Measurements from ENCODE around the gene FOXL2NB.

Gene FOXL2NB

GRCh38 chr3:138941259-138941885 is 5.6 kb upstream of the FOXL2NB start:
- Histone ChIP-seq H3K36me3 (ENCODE audit: control insufficient read depth in 1 of 2, insufficient read depth in 2 of 2, low read length in 2 of 2) (no peaks in the 10 kb centered on the region), H3K4me3 (ENCODE audit: low read depth in 1 of 2, low read length in 2 of 2) (no peak overlapping the region), H3K9me3 (ENCODE audit: control insufficient read depth in 1 of 2, low read length in 2 of 2) (no peaks in the 10 kb centered on the region), H3K27me3 (ENCODE audit: low read depth, low read length) (peaks cover 94% of the 10 kb centered on the region), H3K4me1 (ENCODE audit: control insufficient read depth in 1 of 2, insufficient read depth in 2 of 2, low read length in 2 of 2) (peaks cover 3 to 56% of the 10 kb centered on the region in 2 donors), H3K27ac (ENCODE audit: low read length) (no peak overlapping the region)

GRCh38 chr3:138942271-138942670 is 4.7 kb upstream of the FOXL2NB start:
- no peaks in the 10 kb centered on the region for H3K9me3 ChIP-seq (ENCODE audit: control insufficient read depth in 1 of 2, low read length in 2 of 2)
- peaks cover 0 to 56% of the 10 kb centered on the region in 2 donors for H3K4me1 ChIP-seq (ENCODE audit: control insufficient read depth in 1 of 2, insufficient read depth in 2 of 2, low read length in 2 of 2)
- no peaks in the 10 kb centered on the region for H3K36me3 ChIP-seq (ENCODE audit: control insufficient read depth in 1 of 2, insufficient read depth in 2 of 2, low read length in 2 of 2)
- peaks cover 94% of the 10 kb centered on the region for H3K27me3 ChIP-seq (ENCODE audit: low read depth, low read length)
- H3K4me3 ChIP-seq (ENCODE audit: low read depth in 1 of 2, low read length in 2 of 2), result no peak overlapping the region
- no peak overlapping the region for H3K27ac ChIP-seq (ENCODE audit: low read length)

- H3K36me3 ChIP-seq (ENCODE audit: control insufficient read depth in 1 of 2, insufficient read depth in 2 of 2, low read length in 2 of 2), result no peaks in the 10 kb centered on the region
- no peak overlapping the region for H3K4me3 ChIP-seq (ENCODE audit: low read depth in 1 of 2, low read length in 2 of 2)
- H3K27me3 ChIP-seq (ENCODE audit: low read depth, low read length), result peaks cover 94% of the 10 kb centered on the region
- peaks cover 0 to 51% of the 10 kb centered on the region in 2 donors for H3K4me1 ChIP-seq (ENCODE audit: control insufficient read depth in 1 of 2, insufficient read depth in 2 of 2, low read length in 2 of 2)
- no peak overlapping the region for H3K27ac ChIP-seq (ENCODE audit: low read length)
- H3K9me3 ChIP-seq (ENCODE audit: control insufficient read depth in 1 of 2, low read length in 2 of 2), result no peaks in the 10 kb centered on the region
Measured at GRCh38 chr3:138942861-138943623, 4.0 kb upstream of the FOXL2NB start.

- Histone ChIP-seq H3K4me1 (ENCODE audit: control insufficient read depth in 1 of 2, insufficient read depth in 2 of 2, low read length in 2 of 2) (peaks cover 0 to 42% of the 10 kb centered on the region in 2 donors), H3K4me3 (ENCODE audit: low read depth in 1 of 2, low read length in 2 of 2) (no peak overlapping the region), H3K27ac (ENCODE audit: low read length) (no peak overlapping the region), H3K36me3 (ENCODE audit: control insufficient read depth in 1 of 2, insufficient read depth in 2 of 2, low read length in 2 of 2) (no peaks in the 10 kb centered on the region), H3K27me3 (ENCODE audit: low read depth, low read length) (peaks cover 88% of the 10 kb centered on the region), H3K9me3 (ENCODE audit: control insufficient read depth in 1 of 2, low read length in 2 of 2) (no peaks in the 10 kb centered on the region)
Measured at GRCh38 chr3:138943724-138944653, 3.0 kb upstream of the FOXL2NB start.

- Histone ChIP-seq H3K27me3 (ENCODE audit: low read depth, low read length) (peaks cover 88% of the 10 kb centered on the region), H3K4me1 (ENCODE audit: control insufficient read depth in 1 of 2, insufficient read depth in 2 of 2, low read length in 2 of 2) (peaks cover 0 to 39% of the 10 kb centered on the region in 2 donors), H3K27ac (ENCODE audit: low read length) (no peak overlapping the region), H3K4me3 (ENCODE audit: low read depth in 1 of 2, low read length in 2 of 2) (peak overlapping the region in 1 of 2 donors; percentile 50), H3K9me3 (ENCODE audit: control insufficient read depth in 1 of 2, low read length in 2 of 2) (no peaks in the 10 kb centered on the region), H3K36me3 (ENCODE audit: control insufficient read depth in 1 of 2, insufficient read depth in 2 of 2, low read length in 2 of 2) (no peaks in the 10 kb centered on the region)
Measured at GRCh38 chr3:138944654-138944928, 2.4 kb upstream of the FOXL2NB start.

- no peaks in the 10 kb centered on the region for H3K36me3 ChIP-seq (ENCODE audit: control insufficient read depth in 1 of 2, insufficient read depth in 2 of 2, low read length in 2 of 2)
- peaks cover 0 to 40% of the 10 kb centered on the region in 2 donors for H3K4me1 ChIP-seq (ENCODE audit: control insufficient read depth in 1 of 2, insufficient read depth in 2 of 2, low read length in 2 of 2)
- H3K27ac ChIP-seq (ENCODE audit: low read length), result no peak overlapping the region
- peaks cover 88% of the 10 kb centered on the region for H3K27me3 ChIP-seq (ENCODE audit: low read depth, low read length)
- peak overlapping the region in 1 of 2 donors; percentile 50 for H3K4me3 ChIP-seq (ENCODE audit: low read depth in 1 of 2, low read length in 2 of 2)
- H3K9me3 ChIP-seq (ENCODE audit: control insufficient read depth in 1 of 2, low read length in 2 of 2), result no peaks in the 10 kb centered on the region
Measured at GRCh38 chr3:138944929-138945708, 1.9 kb upstream of the FOXL2NB start.

GRCh38 chr3:138945709-138946662 is 1.0 kb upstream of the FOXL2NB start:
- H3K4me1 ChIP-seq (ENCODE audit: control insufficient read depth in 1 of 2, insufficient read depth in 2 of 2, low read length in 2 of 2), result peaks cover 0 to 46% of the 10 kb centered on the region in 2 donors

GRCh38 chr3:138947495-138948121 is 591 bp downstream of the FOXL2NB start:
- Histone ChIP-seq H3K9me3 (ENCODE audit: control insufficient read depth in 1 of 2, low read length in 2 of 2) (no peaks in the 10 kb centered on the region), H3K27me3 (ENCODE audit: low read depth, low read length) (peaks cover 84% of the 10 kb centered on the region), H3K4me3 (ENCODE audit: low read depth in 1 of 2, low read length in 2 of 2) (peak overlapping the region in 1 of 2 donors; percentile 67), H3K4me1 (ENCODE audit: control insufficient read depth in 1 of 2, insufficient read depth in 2 of 2, low read length in 2 of 2) (peaks cover 0 to 46% of the 10 kb centered on the region in 2 donors), H3K36me3 (ENCODE audit: control insufficient read depth in 1 of 2, insufficient read depth in 2 of 2, low read length in 2 of 2) (no peaks in the 10 kb centered on the region), H3K27ac (ENCODE audit: low read length) (no peak overlapping the region)

More at GRCh38 chr3:138945709-138946662, 1.0 kb upstream of the FOXL2NB start:
- Histone ChIP-seq H3K27me3 (ENCODE audit: low read depth, low read length) (peaks cover 90% of the 10 kb centered on the region), H3K27ac (ENCODE audit: low read length) (no peak overlapping the region), H3K9me3 (ENCODE audit: control insufficient read depth in 1 of 2, low read length in 2 of 2) (no peaks in the 10 kb centered on the region), H3K4me3 (ENCODE audit: low read depth in 1 of 2, low read length in 2 of 2) (peak overlapping the region in 1 of 2 donors; percentile 67), H3K36me3 (ENCODE audit: control insufficient read depth in 1 of 2, insufficient read depth in 2 of 2, low read length in 2 of 2) (no peaks in the 10 kb centered on the region)

GRCh38 chr3:138948371-138949001 is 1.5 kb downstream of the FOXL2NB start:
- Histone ChIP-seq H3K27me3 (ENCODE audit: low read depth, low read length) (peaks cover 75% of the 10 kb centered on the region), H3K4me1 (ENCODE audit: control insufficient read depth in 1 of 2, insufficient read depth in 2 of 2, low read length in 2 of 2) (peaks cover 0 to 46% of the 10 kb centered on the region in 2 donors), H3K27ac (ENCODE audit: low read length) (no peak overlapping the region), H3K4me3 (ENCODE audit: low read depth in 1 of 2, low read length in 2 of 2) (no peak overlapping the region), H3K36me3 (ENCODE audit: control insufficient read depth in 1 of 2, insufficient read depth in 2 of 2, low read length in 2 of 2) (no peaks in the 10 kb centered on the region), H3K9me3 (ENCODE audit: control insufficient read depth in 1 of 2, low read length in 2 of 2) (no peaks in the 10 kb centered on the region)

Measured in muscle layer of duodenum (tissue), 2 donors.